AG04450 (cell line): ENCODE measurements around the gene BUB1B. TPM values are rescaled to one million over a fixed set of nuclear protein-coding genes. Genes with fewer than 3 reads are reported as not detected.

Experiments
- CTCF ChIA-PET: fragments of 300-600, 350-600 bp; formaldehyde crosslinking; extraction: SDS; loops from one replicate; lab custom pipeline; 2022; ENCODE audit warnings: antibody characterized with exemption, inconsistent platforms; lab: Charles Lee
- POLR2A ChIA-PET: fragments of 350-600 bp; formaldehyde crosslinking; extraction: SDS; loops from one replicate; lab custom pipeline; 2021; ENCODE audit warnings: antibody characterized with exemption, inconsistent platforms; lab: Yijun Ruan, JAX
- DNase-seq: peaks from one replicate; pipeline ENCODE4 v3.0.0-alpha.2; 2011; ENCODE audit warnings: low read depth, low spot score
- H3K27ac ChIP-seq: one replicate; pipeline ENCODE4 v1.5.1; 2012; ENCODE audit warnings: low read depth, low read length, control low read depth
- H3K27me3 ChIP-seq: one replicate; pipeline ENCODE4 v1.6.0; 2012; ENCODE audit warnings: low read length; ENCODE audit not compliant: control insufficient read depth, insufficient read depth
- H3K4me3 ChIP-seq: 2 replicates; pipeline ENCODE4 v1.5.1; 2011; ENCODE audit warnings: mild to moderate bottlenecking, low read depth, low read length, control low read depth
- H3K9me3 ChIP-seq: 2 replicates; pipeline ENCODE4 v1.5.1; 2012; ENCODE audit warnings: low read length; ENCODE audit not compliant: control insufficient read depth, insufficient read depth
- CTCF ChIP-seq: IDR thresholded peaks from 2 replicates; pipeline ENCODE4 v1.5.1; 2011; ENCODE audit warnings: low read depth, low read length, control low read depth, inconsistent platforms
- polyA plus RNA-seq: library from polyadenylated mRNA; depleted of rRNA; stranded (reverse); fragments of >200 nt; gene quantifications from 2 replicates; pipeline ENCODE4 v1.2.3, GENCODE V29; 2011

Gene BUB1B
- polyA plus RNA-seq, 1 experiment = 9.0 TPM

- Histone ChIP-seq H3K27ac (no peak overlapping the region), H3K9me3 (no peaks in the 10 kb centered on the region), H3K27me3 (peaks cover 7% of the 10 kb centered on the region), H3K4me3 (no peak overlapping the region)
- DNase-seq = no peak
- ChIA-PET CTCF (interaction anchor here (0.7 to 1.4 kb wide), 3 partner anchors 14 to 97 kb away, joined by 3 read pairs; no protein-coding TSS in a partner anchor), POLR2A (no interaction called here)
- no peak for TF ChIP-seq CTCF
Observed at GRCh38 chr15:40142428-40142827, 18.4 kb upstream of the BUB1B start.

GRCh38 chr15:40146037-40146436 lies 14.8 kb upstream of the BUB1B start:
- Histone ChIP-seq H3K27ac (no peak overlapping the region), H3K27me3 (peaks cover 7% of the 10 kb centered on the region), H3K4me3 (no peak overlapping the region), H3K9me3 (no peaks in the 10 kb centered on the region)
- no peak for DNase-seq
- ChIA-PET POLR2A (no interaction called here), CTCF (no interaction called here)
- no peak for TF ChIP-seq CTCF

GRCh38 chr15:40149339-40149738 lies 11.5 kb upstream of the BUB1B start:
- Histone ChIP-seq H3K4me3 (no peak overlapping the region), H3K27ac (no peak overlapping the region), H3K9me3 (no peaks in the 10 kb centered on the region), H3K27me3 (no peaks in the 10 kb centered on the region)
- ChIA-PET CTCF (no interaction called here), POLR2A (no interaction called here)
- no peak for TF ChIP-seq CTCF
- no peak for DNase-seq

- TF ChIP-seq CTCF = no peak
- H3K4me3 ChIP-seq = no peak overlapping the region
- ChIA-PET POLR2A (interaction anchor here (0.6 kb wide), 1 partner anchor 10 kb away, joined by 3 read pairs; the partner anchor contains the start of gene BUB1B), CTCF (no interaction called here)
- peaks cover under 1% of the 10 kb centered on the region for H3K27me3 ChIP-seq
- no peak for DNase-seq
- no peaks in the 10 kb centered on the region for H3K9me3 ChIP-seq
- no peak overlapping the region for H3K27ac ChIP-seq
Observed at GRCh38 chr15:40150163-40150925, 10.5 kb upstream of the BUB1B start.

GRCh38 chr15:40151499-40151898 lies 9.4 kb upstream of the BUB1B start:
- no peak for TF ChIP-seq CTCF
- no peak for DNase-seq
- no peaks in the 10 kb centered on the region for H3K9me3 ChIP-seq
- H3K27ac ChIP-seq = no peak overlapping the region
- H3K27me3 ChIP-seq = peaks cover 4% of the 10 kb centered on the region
- POLR2A ChIA-PET = no interaction called here
- CTCF ChIA-PET = no interaction called here
- no peak overlapping the region for H3K4me3 ChIP-seq
